NCI-H1105 treated with DMSO at 0.1 percent for 48 hours (cell line): Measurements from ENCODE around the gene GCC1.
A peak's percentile ranks its signal among the peaks of the same experiment; 100 is the strongest.

Experiments used
- DNase-seq: peaks from one replicate; lab custom pipeline; 2025; lab: John Stamatoyannopoulos, UW

The GCC1 gene, protein sequence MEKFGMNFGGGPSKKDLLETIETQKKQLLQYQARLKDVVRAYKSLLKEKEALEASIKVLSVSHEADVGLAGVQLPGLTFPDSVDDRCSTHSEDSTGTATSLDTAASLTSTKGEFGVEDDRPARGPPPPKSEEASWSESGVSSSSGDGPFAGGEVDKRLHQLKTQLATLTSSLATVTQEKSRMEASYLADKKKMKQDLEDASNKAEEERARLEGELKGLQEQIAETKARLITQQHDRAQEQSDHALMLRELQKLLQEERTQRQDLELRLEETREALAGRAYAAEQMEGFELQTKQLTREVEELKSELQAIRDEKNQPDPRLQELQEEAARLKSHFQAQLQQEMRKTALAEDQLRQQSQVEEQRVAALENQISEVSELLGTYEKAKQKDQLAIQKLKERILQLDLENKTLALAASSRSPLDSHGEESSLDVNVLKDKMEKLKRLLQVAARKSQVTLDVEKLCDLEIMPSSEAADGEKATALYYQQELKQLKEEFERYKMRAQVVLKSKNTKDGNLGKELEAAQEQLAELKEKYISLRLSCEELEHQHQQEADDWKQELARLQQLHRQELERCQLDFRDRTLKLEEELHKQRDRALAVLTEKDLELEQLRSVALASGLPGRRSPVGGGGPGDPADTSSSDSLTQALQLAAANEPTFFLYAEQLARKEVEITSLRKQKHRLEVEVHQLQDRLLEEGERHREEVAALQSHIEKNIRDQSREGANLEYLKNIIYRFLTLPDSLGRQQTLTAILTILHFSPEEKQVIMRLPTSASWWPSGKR

DNA sequence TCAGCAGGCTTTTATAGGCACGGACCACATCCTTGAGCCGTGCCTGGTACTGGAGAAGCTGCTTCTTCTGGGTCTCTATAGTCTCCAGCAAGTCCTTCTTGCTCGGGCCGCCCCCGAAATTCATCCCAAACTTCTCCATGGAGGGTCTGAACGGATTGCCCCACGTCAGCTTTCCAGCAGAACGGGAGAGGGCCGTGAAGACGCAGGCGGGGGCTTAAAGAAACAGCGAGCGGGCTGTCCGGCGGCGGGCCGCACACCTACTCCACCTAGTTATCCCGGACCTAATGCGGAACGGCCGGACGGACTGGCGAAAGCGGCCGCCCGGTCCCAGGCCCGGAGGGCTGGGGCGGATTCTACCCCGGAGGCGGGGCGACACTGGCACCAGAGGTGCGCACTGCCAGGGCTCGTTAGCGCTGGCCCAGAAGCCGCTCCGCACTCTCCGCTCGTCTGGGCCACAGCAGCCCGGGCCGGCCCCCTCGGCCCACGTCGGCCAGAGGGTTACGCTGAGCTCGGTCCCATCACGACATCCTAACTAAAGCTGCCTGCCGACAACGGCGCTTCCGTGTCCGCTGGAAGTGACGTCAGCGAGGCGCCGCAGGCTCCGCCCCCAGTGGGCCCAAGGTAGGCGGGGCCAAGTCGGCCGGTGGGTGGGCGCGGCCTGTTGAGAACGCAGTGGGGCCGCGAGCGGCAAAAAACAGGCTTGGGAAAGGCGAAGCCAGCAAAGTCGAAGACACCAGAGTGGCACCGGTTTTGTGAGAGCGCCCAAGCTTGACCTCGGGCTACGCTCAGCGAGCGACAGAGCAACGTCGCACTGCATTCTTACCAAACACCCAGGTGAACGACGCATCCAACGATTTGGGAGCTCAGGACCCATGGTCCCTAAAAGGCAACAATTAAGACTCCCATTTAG, at the start of gene GCC1:
Gene GCC1 (minus strand): TSS at position 553 of the 910 bp plus-strand sequence. CDS start 414 bp downstream, at position 139.
- peak; percentile 78 for DNase-seq

DNA sequence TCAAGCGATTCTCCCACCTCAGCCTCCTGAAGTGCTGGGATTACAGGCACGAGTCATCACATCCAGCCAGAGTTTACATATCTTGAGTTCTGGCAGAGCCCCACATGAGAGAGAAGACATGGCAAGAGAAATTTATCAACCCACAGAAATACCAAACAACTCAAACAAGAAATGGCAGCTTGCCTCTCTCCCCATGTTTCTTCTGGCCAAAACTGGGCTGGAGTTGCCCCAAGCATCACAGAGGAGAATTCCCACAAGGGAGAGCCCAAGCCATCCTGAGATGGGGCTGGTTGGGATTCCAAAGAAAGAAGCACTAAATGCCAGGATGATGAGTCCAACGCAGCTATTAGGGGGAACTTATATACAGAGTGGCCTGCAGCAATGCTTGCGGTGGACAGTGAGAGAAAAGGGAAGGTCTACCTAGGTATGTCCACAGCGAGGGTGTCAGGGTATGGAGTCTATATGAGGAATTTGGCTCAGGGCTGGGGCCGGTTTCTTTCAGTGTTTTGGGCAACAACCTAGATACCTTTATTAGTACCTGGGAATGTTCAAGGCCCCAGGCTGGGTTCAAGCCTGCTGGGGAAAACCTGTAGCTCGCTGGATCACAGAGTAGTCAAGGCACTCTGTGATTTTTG, 47.0 kb upstream of the GCC1 start:
- no peak for DNase-seq

DNA sequence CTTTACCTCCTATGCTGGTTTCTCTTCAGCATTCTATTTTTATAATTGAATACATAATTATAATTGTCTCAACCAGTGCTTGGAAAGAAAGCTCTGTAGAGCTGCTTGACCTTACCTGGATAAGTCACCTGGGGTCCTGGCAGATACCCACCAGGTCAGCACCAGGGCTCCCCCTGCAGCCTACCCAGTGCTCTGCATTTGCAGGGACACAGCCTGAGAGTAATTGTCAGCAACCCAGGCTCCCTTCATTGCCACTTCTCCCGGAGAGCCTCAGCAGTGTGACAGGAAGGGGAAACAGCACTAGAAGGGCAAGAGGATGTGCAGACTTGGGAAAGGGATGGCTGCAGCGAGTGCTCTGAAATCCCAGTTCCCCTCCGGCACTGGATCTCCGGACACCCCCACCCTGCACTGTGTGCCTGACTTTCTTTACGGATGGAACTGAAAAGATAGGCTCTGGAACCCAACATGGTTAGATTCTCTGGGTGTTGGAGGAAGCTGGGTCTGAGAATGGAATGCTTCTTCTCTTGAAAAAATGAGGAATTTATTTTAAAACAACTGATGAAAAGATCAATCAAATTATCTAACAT, 44.0 kb upstream of the GCC1 start:
- DNase-seq: peak; percentile 32

DNA sequence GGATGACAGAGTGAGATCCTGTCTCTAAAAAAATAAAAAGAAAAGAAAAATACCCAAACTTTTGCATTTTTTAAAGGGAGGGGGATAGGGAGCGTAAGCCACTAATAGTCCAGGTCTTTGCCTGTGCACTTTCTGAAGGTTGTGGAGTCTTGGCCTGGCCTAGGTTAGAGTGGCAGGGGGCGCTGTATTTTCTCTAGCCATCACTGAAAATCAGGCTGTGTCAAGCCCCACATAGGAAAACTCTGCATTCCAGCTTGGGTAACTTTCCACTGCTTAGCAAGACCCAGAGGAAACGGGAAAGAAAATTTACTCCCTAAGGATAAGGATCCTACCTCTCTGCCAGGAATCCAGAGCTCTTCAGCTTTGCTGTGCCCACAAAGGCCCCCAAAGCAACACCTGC, 43.0 kb upstream of the GCC1 start:
- DNase-seq: no peak

DNA sequence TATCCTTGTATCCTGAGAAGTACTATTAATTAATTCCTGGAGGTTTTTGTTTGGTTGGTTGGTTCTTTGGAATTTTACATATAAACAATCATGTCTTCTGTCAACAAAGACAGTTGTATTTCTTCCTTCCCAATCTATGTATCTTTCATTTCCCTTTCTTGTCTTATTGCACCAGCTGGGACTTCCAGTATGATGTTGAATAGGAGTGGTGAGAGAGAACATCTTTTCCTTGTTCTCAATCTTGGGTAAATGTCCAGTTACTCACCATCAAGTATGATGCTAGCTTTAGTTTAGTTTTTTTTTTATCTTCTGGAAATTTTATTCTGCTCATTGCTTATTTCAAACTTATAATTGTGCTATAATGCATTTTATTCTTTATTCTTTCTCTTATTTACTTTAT, 39.9 kb upstream of the GCC1 start:
- DNase-seq: no peak

DNA sequence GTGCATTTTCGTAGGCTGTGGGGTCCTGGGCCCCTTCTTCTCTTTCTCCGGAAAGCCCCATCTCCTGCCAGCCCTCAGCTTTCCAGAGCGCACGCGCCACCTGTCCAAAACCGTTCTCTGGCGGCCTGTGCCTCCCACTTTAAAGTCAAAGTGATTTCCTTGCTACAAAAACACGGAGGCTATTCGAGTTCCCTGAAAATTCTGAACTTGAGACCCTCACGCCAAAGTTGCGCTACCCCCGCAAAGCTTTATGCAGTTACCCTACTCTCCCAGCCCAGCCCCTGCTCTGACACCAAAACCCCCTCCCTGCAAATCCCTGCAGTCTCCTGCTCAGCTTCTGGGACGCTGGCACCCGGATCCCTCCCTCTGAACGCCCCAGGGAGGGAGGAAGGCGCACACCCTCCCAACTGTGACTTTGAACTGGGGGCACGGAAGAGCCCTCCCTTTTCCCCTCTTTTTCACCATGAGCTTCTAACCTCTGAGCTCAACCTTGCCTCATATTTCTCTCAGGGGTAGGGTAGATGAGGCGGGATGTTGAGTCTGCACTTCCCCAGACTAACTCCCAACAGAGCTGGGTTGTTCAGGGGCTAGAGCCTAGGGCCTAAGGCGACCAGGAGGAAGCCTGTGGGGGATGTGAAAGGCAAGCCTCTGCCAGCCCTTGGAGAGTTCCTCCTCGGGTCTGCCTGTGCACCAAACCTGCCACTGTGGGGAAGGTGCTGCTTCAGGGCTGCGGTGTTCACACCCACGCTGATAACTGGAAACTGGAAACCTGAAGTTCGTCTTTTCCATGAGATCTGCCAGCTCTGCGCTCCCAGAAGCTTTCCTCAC, 35.2 kb upstream of the GCC1 start:
- DNase-seq: no peak

DNA sequence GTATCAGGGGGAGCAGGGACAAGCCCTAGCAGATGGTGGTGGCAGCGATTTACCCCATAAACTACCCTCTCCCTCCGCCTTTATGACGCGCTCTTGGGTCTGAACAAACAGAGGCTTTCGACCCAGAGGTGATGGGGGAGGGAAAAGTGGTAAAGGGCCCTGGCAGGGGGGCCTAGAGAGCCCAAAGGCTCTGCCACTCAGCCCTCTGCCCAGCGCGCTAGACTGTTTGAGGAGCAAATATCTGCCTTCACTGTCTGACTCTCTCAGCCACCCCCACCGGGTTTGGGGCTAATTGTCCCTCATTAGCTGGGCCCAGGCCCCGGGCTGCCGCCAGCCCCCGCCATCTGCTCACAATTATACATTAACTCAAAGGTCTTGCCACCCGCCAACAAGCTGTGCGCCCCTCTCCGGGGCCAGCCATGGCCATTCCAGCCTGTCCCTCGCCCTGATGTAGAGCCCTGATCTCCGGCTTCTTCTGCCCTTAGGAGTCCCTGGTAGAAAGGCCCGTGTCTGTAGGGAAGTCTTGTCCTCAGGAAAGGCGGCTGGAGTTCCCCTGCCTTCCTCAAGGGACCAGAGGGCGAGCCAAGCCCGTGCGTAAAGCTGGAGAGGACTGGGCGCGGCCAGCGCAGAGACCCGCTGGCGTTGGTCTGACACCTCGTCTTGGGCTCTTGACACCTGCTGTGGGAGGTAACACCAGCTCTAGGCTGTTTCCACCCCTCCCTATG, 34.4 kb upstream of the GCC1 start:
- DNase-seq: no peak

DNA sequence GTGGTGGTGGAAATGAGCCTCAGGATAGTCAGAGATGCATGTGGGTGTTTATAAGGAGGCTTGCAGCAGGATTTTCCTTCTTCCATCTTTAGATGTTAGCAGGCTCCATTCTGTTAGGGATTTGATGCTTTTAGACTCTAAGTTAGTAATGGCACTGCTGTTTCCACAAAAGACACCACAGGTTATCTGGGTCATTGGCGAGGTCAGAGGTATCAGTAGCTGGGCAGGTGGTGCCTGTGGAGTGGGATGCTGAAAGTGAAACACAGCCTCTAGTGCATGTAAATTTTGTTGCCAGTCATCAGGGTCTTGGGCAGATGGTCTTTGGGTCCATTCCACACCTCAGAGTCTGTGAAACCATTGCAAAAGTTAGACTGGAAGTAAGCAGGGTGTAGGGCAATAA, 33.4 kb upstream of the GCC1 start:
- DNase-seq: no peak

DNA sequence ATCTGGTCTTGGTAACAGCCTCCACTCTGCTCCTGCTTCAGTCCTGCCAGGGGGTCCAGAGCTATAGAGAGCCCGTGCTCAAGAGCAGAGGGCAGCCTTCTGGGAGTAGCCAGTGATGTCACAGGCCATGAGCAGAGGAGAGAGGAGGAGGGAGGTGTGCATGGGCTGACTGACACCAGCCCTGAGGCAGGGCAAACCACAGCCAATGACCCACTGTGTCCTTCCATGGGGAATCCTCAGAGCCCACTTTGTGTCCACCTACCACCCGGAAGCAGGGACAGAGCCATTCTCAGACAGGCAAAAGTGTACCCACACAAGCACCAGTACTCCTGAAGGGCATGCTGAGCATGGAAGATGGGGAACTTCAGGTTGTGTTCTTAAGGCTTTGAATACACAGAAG, 32.6 kb upstream of the GCC1 start, which contains the start of gene PAX4:
Gene PAX4 (minus strand): TSS at position 101 of the 400 bp plus-strand sequence. CDS start 2,214 bp downstream, outside the sequence.
- no peak for DNase-seq

DNA sequence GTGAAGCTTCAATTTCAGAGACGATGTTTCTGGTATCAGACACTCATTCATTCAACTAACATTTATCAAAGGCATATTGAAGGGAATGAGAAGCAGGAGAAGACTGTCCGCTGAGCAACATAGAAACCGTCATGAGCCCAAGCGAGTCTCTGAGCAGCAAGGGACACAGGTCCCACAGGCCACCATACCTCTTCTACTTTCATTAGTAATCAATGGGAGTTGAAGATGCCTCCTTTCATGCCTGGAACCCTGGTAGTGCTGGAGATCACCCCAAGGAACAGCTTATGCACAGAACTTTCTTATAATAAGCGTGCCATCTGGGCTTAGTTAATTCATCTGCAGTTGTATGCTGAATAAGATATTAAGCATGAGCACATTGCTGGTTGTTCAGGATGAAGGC, 31.3 kb upstream of the GCC1 start:
- no peak for DNase-seq

DNA sequence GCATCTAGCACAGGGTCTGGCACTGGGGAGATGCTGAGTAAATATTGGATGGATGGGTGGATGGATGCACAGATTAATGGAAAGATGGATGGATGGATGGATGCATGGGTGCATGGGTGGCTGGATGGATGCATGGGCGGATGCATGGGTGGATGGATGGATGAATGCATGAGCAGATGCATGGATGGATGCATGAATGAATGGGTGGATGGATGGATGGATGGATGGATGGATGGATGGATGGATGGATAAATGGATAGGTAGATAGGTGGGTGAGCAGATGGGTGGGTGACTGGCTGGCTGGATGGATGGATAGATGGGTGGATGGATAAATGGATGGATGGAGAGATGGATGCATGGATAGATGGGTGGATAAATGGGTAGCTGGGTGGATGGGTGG, 26.9 kb upstream of the GCC1 start:
- no peak for DNase-seq

DNA sequence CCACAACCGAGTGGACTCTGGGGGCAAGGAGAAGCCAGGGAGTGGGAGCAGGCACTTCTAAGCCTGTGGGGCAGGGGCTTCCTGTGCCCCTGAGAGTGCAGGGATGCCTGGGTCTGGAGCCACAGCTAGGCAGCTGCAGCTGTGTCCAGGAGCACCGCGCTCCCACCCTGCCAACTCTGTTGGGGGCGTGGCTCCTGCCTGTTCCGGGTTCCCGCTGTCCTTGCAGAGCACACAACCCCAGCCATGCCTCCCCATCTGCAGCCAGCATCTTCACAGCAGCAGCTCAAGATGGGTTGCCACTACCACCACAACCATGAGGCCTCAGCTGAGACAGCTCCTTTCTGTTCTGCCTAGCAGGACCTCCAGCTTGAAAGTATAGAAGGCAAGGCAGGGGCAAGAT, 23.9 kb upstream of the GCC1 start:
- DNase-seq: no peak

DNA sequence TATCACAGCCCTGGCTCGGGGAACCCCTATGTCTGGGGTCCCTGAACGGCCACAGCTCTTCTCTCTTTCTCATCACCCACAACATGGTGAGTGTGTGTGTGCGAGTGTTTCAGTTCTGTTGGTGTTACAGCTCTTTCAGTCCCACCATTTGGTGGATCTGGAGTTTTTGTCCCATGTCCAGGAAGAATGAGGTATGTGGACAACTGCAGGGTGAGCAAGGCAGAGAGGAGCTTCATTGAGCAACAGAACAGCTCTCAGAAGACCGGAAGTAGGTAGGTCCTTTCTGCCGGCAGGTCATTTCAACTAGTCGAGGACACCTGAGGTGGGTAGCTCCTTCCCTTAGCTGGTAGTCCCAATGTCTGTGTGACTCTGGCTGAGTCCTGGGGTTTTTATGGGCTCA, 23.1 kb upstream of the GCC1 start:
- DNase-seq: no peak

DNA sequence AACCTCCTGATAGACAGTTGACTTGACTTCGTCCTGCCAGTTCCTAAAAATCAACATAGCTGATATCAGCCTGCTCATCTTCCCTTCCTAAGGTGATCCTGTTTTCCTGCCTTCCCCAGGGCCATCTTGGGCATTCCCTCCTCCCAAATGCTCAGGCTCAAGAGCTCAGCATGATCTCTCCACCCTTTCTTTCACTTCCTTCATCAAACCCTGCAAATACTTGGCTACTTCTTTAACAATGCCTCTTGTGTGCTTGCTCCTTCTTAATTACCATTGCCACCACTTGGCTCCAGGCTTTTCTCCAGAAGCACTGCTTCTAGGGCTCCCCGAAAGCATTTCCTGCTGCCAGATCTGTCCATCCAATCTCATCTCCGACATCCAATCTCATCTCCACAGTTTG, 15.5 kb upstream of the GCC1 start:
- no peak for DNase-seq

DNA sequence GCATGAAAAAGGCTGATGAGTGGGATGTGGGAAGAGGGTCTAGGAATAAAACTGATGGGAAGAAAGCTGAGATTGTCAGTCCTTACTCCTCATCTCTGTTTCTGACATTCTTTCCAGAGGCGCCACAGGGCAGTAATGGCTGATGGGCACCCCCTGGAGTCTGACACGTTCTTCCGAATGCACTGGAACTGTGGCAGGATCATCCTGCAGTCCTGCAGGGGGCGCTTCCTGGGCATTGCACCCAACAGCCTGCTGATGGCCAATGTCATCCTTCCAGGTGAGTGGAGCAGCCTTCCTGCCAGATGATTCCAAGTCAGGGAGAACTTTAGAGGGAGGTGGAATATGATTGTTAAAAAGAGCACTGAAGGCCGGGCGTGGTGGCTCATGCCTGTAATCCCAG, 12.9 kb upstream of the GCC1 start:
- DNase-seq: no peak

DNA sequence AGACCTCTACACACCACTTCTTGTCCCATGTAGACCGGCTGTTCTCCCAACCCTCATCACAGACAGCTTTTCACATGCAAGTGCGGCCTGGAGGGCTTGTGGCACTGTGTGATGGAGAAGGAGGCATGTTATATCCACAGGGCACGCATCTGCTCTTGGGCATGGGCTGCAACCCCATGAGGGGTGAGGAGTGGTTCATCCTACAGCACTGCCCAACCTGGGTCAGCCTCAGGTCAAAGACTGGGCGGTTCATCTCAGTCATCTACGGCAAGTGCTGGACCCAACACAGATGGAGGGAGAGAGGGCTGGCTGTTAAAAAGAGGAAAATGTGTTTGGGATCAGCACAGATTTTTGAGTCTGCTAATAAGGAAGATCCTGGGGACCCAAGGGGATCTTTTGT, 10.3 kb upstream of the GCC1 start:
- no peak for DNase-seq

DNA sequence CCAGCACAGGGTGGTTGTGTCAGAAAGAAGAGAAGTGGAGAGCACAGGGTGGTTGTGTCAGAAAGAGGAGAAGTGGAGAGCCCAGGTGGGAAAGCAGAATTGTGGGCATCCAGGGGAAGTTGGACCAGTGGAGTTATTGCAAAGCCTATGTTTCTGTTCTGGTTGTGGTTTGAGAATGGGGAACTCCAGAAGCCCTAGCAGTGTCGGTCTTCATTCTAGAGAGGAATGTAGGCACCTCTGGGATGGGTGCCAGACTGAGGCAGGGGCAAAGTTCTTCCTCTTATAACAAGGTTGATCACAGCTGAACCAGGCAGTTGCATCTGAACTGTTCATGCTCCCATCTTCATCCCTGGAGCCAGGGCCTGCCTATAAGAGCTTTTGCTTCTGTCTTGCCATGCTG, 9.1 kb upstream of the GCC1 start:
- no peak for DNase-seq

DNA sequence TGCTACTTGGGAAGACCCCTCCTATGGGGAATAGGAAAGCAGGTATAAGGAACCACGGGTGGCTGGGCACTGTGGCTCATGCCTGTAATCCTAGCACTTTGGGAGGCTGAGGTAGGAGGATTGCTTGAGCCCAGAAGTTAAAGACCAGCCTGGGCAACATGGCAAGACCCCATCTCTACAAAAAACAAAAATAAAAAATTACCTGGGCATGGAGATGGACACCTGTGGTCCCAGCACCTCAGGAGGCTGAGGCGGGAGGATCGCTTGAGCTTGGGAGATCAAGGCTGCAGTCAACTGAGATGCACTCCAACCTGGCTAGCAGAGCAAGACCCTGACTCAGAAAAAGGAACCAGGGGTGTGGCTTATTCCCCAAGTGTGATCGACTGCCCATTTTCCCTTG, 7.2 kb upstream of the GCC1 start:
- no peak for DNase-seq

DNA sequence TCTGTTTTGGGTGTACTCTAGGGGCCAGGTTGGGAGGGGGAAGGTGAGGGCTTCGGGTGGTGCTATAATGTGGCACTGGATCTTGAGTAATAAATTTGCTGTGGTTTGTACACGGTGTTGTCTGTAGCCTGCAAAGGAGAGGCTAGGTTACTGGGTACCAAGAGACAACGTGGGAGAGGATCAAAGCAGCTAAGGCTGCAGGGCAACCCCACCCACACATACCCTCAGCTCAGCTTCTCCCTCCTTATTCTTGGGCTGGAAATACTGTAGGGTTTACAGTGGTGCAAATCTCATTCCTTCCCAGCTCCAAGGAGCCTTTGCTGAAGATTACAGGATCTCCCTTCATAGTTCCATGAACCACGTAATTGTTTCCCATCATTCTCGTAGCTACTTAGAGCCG, 6.2 kb upstream of the GCC1 start:
- DNase-seq: no peak

DNA sequence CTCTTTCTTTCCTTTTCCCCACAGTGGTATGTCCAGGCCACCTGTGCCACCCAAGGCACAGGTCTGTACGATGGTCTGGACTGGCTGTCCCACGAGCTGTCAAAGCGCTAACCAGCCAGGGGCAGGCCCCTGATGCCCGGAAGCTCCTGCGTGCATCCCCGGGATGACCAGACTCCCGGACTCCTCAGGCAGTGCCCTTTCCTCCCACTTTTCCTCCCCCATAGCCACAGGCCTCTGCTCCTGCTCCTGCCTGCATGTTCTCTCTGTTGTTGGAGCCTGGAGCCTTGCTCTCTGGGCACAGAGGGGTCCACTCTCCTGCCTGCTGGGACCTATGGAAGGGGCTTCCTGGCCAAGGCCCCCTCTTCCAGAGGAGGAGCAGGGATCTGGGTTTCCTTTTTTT, 5.8 kb upstream of the GCC1 start:
- DNase-seq: no peak
